ENCODE results near the gene DDB1. TPM values are rescaled to one million over a fixed set of nuclear protein-coding genes. Genes with fewer than 3 reads are reported as not detected.

The DDB1 gene
- total and polyA plus RNA-seq, 9 of the 15 experiments (the other 6 are each of a cell fraction or from before 2014, with no cell fraction given): 172 to 361 (median 266) TPM

- TF ChIP-seq RREB1 (CRISPR knock-in tag; IDR thresholded peaks at IDR 0.05) (no peak), EZH2 (IDR thresholded peaks at IDR 0.05; ENCODE audit: borderline replicate concordance, low read depth, low read length) (no peak)
Observed at GRCh38 chr11:61350803-61351202, 17.9 kb upstream of the DDB1 start (continued).

GRCh38 chr11:61350336-61350735 lies 17.4 kb upstream of the DDB1 start:
- no TSS peak for BruUV-seq (replicated peaks)
- H3K27me3 ChIP-seq (ENCODE audit: control insufficient read depth in 2 of 2, insufficient read depth in 2 of 2, low read length in 2 of 2): no peaks in the 10 kb centered on the region
- H4K20me1 ChIP-seq (replicated peaks; ENCODE audit: control insufficient read depth, insufficient read depth, low read length): no peaks in the 10 kb centered on the region
- H3K4me3 ChIP-seq: no peak overlapping the region
- peaks cover 27 to 38% of the 10 kb centered on the region in 2 experiments for H3K4me1 ChIP-seq (replicated peaks in 1 of 2; ENCODE audit: control insufficient read depth in 2 of 2, insufficient read depth in 2 of 2, low read length in 2 of 2)
- ChIA-PET CTCF (ENCODE audit: low intra/inter-chr PET ratio) (no interaction called here), POLR2A (interaction anchor here (0.6 to 3.9 kb wide), 2 partner anchors 11 to 1193 kb away, joined by 3 to 36 read pairs; partner anchors contain the start of genes CYB561A3 and TMEM138)
- no peak overlapping the region for H3K27ac ChIP-seq (ENCODE audit: extremely low read depth, low read depth, low read length)
- WGBS (ENCODE audit: insufficient coverage, low coverage, missing lambda C conversion rate): 82% methylated on average over 1 of the region's 1 CpG
- H3K4me2 ChIP-seq (ENCODE audit: insufficient read depth, low read length): no peak overlapping the region
- H3K9ac ChIP-seq (ENCODE audit: insufficient read depth in 1 of 2, low read depth in 2 of 2, low read length in 2 of 2): no peak overlapping the region
- no peak for ATAC-seq
- peaks cover 84% of the 10 kb centered on the region; the same call in 2 of the 3 replicates for H3K36me3 ChIP-seq (ENCODE audit: control insufficient read depth, insufficient read depth, low read length)
- intact Hi-C loops (cut with micrococcal nuclease) (no loop called here), in situ Hi-C loops (cut with MboI) (no loop called here)
- no peaks in the 10 kb centered on the region; the same call in 2 of the 3 replicates for H3K79me2 ChIP-seq (ENCODE audit: control insufficient read depth, insufficient read depth, low read length)
- peaks cover 3% of the 10 kb centered on the region for H3K9me1 ChIP-seq (ENCODE audit: control insufficient read depth, insufficient read depth, low read length)
- DNase-seq (ENCODE audit: extremely low read depth in 1 of 4, low spot score in 3 of 4): no peak
- TF ChIP-seq PRMT5 (CRISPR knock-in tag; IDR thresholded peaks at IDR 0.05) (no peak), SMAD3 (CRISPR knock-in tag; conservative IDR thresholded peaks at IDR 0.05) (no peak), HINFP (tag; conservative IDR thresholded peaks at IDR 0.05; ENCODE audit: low read depth) (no peak), DIDO1 (tag; IDR thresholded peaks at IDR 0.05; ENCODE audit: low read depth) (no peak), ATF1 (CRISPR knock-in tag; IDR thresholded peaks at IDR 0.05) (no peak), ATF1 (tag; IDR thresholded peaks at IDR 0.05) (no peak), PCBP2 (IDR thresholded peaks at IDR 0.05; ENCODE audit: low read depth, low read length, poor library complexity, severe bottlenecking) (no peak), ZNF224 (CRISPR knock-in tag; IDR thresholded peaks at IDR 0.05) (no peak), SRF (CRISPR knock-in tag; IDR thresholded peaks at IDR 0.05) (no peak), KLF1 (tag; IDR thresholded peaks at IDR 0.05) (no peak), SREBF1 (IDR thresholded peaks at IDR 0.05; ENCODE audit: borderline replicate concordance, low read depth, low read length) (no peak), SRSF9 (IDR thresholded peaks at IDR 0.05; ENCODE audit: borderline replicate concordance, low read depth, low read length) (no peak), LEF1 (IDR thresholded peaks at IDR 0.05) (no peak), OTX1 (CRISPR knock-in tag; IDR thresholded peaks at IDR 0.05) (no peak)
- FAIRE-seq: no peak
- no peak overlapping the region for H2AFZ ChIP-seq (ENCODE audit: low read depth, low read length)
- no peaks in the 10 kb centered on the region for H3K9me3 ChIP-seq (replicated peaks; ENCODE audit: control insufficient read depth, insufficient read depth, low read depth, low read length)
